HG03442 (cell line): ENCODE data around the gene SPTLC2.

Experiments
- ATAC-seq: cut with Tn5 transposase; IDR thresholded peaks from one replicate; pipeline ENCODE4 v1.9.1; 2021; ENCODE audit warnings: mild to moderate bottlenecking, moderate library complexity; ENCODE audit not compliant: unreplicated experiment

Gene SPTLC2

GRCh38 chr14:77473921-77474320, 142.5 kb downstream of the SPTLC2 start:
- no peak for ATAC-seq

- ATAC-seq, result no peak
These were observed 146.1 kb downstream of the SPTLC2 start for GRCh38 chr14:77470224-77470870.

- no peak for ATAC-seq
These were observed 146.9 kb downstream of the SPTLC2 start for GRCh38 chr14:77469539-77469938.

- ATAC-seq, result no peak
These were observed 147.4 kb downstream of the SPTLC2 start for GRCh38 chr14:77469067-77469505.

DNA sequence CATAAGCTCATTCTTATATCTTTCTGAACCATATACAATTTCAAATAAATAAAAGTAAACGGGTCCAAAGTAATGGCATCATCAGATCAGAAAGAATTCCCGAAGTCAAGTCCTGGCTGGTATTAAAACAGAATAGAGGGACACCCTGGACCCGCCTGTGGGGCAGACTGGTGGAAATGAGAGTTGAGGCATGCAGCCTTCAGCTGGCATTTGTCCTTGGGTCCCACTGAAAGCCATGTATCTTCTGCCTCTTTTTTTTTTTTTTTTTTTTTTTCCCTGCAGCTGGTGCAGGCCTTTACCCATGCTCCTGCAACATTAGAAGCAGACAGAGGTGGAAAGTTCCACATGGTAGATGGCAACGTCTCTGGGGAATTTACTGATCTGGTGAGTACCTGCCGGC, 148.6 kb downstream of the SPTLC2 start:
- ATAC-seq, result no peak

GRCh38 chr14:77459072-77459723, 157.2 kb downstream of the SPTLC2 start:
- ATAC-seq, result no peak

DNA sequence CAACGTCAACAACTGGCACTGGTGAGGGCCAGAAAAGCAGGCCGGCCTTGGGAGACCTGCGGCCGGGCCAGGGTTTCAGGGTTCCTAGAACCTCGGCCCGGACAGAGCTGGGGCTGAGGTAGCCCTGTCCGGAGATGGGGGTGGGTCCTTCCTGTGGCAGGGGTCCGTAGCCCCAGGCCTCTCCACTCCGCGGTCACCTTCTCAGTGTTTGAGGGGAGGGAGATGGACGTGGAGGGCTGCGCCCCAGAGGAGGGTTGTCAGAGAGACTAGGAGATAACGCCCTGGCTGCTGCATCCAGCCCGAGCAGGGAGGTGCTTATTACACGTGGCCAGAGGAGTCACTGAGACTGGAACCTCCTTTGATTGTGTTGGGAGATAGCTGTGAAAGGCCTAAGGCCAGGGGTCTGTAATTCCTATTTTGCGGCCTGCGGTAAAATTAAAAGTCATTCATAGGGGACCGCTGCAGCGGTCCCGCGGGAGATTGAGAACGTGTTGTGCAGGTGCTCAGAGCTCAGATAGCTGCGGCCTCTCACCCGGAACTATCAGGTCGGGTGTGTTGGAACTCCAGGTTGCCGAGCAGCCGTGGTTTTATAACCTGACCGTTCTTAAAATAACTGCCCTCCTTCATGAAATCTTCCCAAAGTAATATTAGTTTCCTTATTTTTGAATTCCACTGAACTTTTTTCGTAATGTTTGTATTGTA, 158.0 kb downstream of the SPTLC2 start:
- peak; percentile 12 for ATAC-seq

DNA sequence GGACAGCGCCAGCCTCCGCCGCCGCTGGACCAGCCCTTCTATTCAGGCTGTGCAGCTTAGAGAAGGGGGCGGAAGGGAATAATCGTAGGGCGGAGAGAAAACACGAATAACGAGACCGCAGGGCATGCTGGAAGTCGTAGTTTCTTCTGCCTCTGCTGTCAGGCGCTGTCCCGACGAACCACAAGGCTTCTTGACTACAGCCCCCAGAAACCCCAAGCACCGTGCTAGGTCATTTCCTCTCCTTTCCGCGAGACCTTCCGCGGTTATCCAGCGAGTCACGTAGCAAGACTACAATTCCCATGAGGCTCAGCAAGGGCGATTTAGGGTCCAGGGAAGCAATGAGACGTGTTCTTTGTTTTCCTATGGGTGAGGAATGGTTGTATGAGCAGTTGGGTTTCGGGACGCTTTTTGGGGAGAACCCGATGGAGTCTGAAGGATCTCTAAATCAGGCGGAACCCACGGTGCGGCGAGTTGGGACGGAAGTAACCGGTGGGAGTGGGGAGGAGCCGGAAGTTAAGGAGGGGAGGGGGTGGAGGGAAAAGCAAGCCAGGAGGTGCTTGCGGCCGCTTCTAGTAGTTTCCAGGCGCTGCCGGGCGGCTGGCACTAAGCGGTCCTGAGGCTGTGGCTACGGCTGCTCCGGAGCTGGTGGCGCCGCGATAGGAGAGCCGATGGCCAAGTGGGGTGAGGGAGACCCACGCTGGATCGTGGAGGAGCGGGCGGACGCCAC, 158.8 kb downstream of the SPTLC2 start, which contains the start of the genes AHSA1 and VIPAS39:
TSS of gene AHSA1 (plus strand) at position 572 of the 727 bp plus-strand sequence. CDS start at position 669, 97 bp downstream.
TSS of gene VIPAS39 (minus strand) at position 80 of the 727 bp plus-strand sequence. CDS start 3,499 bp downstream, outside the sequence.
- peak; percentile 88 for ATAC-seq

DNA sequence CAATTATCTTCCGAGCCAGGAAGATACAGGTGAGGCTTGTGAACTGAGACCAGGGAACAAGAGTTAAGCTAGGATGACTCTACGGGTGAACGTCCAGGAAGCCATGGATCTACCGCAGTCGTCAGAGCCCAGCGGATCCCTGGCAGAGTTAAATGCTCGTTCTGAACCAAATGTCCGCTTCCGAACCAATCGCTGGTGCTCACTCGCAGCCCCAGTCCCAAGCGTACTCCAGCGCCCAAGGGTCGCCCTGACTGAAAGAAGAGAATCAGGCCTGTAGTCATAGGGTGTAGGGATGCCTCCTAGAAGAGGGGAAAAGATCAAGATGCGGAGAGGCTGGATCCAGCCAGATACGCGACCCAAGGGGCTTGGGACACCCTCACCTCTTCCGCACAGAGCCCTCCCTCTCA, 159.3 kb downstream of the SPTLC2 start:
- no peak for ATAC-seq
